Activated T-cell treated with anti-CD3 and anti-CD28 coated beads, Interleukin-2, amount 50 U/mL, for 1 hour (primary cell): ENCODE measurements around the gene MFSD12.
"Not testable (repeated sequence)": the region's sequence is repeated elsewhere in the genome, so short reads cannot be mapped to it uniquely, and the experiment has no call there.

ENCODE experiments used
- DNase-seq: peaks from one replicate; pipeline ENCODE4 v3.0.0-alpha.2; 2020

Gene MFSD12

GRCh38 chr19:3536429-3537100 lies 20.8 kb downstream of the MFSD12 start:
- DNase-seq = no peak

DNA sequence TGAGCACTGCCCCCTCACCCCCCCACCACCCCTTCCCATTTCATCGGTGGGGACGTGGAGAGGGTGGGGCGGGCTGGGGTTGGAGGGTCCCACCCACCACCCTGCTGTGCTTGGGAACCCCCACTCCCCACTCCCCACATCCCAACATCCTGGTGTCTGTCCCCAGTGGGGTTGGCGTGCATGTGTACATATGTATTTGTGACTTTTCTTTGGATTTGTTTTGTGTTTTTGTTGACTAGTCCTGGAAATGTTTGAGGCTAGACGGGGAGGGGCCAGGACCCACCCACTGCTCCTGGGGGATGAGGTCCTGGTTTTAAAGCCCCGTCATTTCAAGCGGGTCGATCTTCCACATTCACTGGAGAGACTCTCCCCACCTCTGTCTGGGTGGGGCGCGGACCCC lies 21.4 kb downstream of the MFSD12 start:
- no peak for DNase-seq

- no peak for DNase-seq
Observed at GRCh38 chr19:3535563-3535965, 21.8 kb downstream of the MFSD12 start.

GRCh38 chr19:3535235-3535535 lies 22.2 kb downstream of the MFSD12 start:
- no peak for DNase-seq

GRCh38 chr19:3534375-3535234 lies 22.8 kb downstream of the MFSD12 start:
- no peak for DNase-seq

DNA sequence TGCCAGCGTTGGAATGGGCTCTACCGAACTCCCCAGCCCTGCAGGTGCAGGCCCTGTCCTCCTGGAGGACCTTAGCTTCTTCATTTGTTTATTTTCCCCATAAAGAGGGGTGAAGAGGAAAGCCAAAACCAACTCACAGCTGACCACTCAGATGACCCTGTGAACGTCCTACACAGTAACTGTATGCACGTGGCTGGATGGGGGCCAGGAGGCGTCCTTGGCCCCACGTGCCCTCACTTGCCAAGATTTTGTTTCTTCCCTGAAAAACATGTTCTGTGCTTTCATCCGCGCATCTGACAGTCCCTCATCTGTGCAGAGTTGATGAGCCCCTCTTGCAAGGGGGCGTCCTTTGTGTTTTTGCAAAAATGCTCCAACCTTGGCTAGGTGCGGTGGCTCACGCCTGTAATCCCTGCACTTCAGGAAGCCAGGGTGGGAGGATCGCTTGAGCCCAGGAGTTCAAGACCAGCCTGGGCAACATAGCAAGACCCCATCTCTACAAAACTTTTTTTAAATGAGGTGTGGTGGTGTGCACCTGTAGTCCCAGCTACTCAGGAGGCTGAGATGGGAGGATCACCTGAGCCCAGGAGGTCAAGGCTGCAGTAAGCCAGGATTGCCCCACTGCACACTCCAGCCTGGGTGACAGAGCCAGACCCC lies 23.7 kb downstream of the MFSD12 start:
- no peak for DNase-seq

- DNase-seq = no peak
Observed at GRCh38 chr19:3533033-3533432, 24.4 kb downstream of the MFSD12 start.

DNA sequence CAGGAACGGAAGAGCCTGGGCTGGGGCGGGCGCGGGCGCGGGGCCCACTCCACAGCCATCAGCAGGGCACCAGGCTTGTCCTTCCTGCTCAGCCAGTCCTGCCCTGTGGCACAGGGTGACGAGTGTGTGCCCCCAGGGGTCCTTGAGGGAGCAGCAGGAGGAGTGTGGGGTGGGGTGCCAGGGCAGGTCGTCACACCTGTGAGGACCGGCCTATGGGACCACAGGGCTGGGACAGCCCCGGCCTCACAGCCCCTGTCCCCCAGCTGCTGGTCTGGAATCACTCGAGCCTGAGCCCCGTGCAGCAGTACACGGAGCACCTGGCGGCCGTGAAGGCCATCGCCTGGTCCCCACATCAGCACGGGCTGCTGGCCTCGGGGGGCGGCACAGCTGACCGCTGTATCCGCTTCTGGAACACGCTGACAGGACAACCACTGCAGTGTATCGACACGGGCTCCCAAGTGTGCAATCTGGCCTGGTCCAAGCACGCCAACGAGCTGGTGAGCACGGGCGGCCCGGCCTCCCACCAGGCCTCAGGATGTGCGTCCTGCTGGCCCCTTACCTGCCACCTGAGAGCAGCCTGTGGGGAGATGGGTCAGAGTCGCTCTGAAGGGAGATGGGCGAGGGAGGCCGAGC lies 25.1 kb downstream of the MFSD12 start:
- DNase-seq = no peak

DNA sequence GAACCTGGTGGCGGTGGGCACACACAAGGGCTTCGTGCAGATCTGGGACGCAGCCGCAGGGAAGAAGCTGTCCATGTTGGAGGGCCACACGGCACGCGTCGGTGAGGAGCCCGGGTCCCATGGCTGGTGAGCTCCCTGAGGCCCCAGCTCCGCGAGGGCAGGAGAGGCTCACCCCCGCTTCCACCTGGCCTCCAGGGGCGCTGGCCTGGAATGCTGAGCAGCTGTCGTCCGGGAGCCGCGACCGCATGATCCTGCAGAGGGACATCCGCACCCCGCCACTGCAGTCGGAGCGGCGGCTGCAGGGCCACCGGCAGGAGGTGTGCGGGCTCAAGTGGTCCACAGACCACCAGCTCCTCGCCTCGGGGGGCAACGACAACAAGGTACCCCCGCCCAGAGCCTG lies 25.7 kb downstream of the MFSD12 start:
- DNase-seq = no peak

DNA sequence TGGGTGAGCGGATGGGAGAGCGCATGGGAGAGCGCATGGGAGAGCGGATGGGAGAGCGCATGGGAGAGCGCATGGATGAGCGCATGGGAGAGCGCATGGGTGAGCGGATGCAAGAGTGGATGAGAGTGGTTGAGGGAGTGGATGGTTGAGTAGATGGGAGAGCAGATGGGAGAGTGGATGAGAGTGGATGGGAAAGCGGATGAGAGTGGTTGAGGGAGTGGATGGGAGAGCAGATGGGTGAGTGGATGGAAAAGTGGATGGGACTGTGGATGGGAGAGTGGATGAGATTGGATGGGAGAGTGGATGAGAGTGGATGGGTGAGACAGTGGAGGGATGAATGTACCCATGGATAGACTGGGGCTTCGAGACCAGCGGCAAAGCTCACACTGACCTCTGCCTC lies 27.0 kb downstream of the MFSD12 start:
- DNase-seq = no peak

GRCh38 chr19:3529299-3529698 lies 28.1 kb downstream of the MFSD12 start:
- DNase-seq = not testable (repeated sequence)

- DNase-seq = no peak
Observed at GRCh38 chr19:3528539-3529211, 28.7 kb downstream of the MFSD12 start.

GRCh38 chr19:3528080-3528479 lies 29.3 kb downstream of the MFSD12 start:
- DNase-seq = no peak

GRCh38 chr19:3527238-3527910 lies 30.0 kb downstream of the MFSD12 start:
- DNase-seq = no peak

DNA sequence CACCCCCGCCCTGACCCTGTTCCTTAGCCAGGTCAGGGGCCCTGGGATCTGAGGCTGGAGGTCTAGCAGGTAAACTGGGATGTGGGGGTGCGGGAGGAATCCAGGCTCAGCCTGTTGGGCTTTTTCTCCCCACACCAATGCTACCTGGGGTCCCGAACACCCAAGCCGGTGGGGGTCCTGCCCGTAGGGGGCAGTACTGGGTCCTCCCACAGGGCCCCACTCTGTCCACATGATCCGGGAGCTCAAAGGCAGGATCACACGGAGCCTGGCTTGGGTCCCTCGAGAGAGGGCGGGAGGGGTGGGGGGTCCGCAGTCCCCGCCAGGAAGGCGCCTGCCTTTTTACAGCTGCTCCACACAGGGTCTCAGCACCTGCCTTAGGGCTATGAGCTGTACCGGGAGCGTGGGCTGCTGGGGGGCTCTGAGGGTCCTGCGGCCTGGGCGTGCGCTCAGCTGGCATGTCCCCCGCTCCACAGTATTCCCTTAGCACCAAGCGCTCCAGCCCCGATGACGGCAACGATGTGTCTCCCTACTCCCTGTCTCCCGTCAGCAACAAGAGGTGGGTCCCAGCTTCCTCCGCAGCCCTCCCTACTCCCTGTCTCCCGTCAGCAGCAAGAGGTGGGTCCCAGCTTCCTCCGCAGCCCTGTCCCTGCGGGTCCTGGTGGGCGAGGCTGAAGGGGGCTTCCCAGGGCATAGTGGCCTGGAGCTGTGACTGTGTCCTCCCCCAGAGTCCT lies 30.7 kb downstream of the MFSD12 start:
- no peak for DNase-seq

GRCh38 chr19:3524904-3525451 lies 32.4 kb downstream of the MFSD12 start:
- no peak for DNase-seq

DNA sequence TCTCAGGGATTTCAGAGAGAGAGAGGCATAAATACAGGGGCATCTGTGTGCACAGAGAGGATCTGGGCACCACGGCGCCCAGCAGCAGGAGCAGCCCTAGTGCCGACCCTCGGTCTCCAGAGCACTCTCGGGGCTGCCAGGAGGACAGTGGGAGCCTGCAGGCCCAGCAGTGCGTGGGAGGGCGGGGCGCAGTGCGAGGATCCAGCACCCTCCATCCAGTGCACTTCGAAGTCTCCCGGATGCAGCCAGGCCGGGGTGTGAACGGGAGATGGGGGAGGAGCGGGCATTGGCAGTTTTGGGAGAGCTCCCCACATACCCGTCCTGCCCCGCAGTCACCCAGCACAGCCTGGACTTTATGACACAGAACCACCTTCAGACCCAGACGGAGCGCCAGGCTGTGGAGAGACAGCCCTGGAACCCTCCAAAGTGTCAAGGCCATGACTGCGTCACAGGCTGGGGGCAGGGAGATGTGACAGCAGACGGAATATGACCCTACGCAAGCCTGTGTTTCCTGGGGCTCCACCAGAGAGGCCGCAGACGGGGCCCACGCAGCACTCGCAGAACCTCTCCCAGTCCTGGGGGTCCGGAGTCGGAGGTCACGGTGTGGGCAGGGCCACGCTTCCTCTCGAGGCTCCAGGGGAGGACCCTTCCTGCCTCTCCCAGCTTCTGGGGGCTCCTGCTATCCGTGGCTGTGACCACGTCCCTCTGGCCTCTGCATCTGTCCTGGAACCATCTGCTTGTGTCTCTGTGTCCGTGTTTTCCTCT lies 33.1 kb downstream of the MFSD12 start:
- no peak for DNase-seq

DNA sequence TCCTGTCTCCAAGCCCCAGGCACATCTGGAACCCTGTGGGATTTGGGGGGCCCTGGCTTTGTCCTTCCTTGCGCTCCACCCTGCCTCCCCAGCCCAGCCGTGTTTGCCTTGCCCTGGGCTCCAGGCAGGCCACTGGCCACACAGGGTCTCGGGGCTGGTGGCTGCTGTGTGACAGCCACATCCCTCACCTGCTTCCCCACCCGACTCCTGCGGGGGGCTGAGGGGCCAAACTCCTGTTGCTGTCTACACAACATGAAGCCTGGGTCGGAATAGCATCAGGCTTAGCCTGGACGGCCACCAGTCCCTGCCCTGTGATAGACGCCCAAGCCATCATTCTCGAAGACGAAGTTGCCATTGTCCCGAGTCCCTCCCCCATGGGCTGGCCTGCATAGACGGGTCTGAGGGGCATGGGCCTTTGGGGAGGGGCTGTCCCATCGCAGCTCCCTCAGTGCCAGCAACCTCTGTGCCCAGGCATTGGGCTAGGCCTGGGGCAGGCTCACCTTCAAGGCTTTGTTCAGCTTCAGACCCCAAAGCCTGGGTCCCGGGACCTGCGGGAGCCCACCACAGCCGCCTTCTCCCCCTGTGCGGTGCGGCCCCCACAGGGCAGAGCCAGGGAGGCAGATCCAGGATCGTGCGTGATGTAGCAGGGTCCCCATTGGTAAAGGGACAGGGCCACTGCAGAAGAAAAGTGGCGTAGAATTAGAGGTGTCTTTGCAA lies 33.9 kb downstream of the MFSD12 start:
- no peak for DNase-seq

- no peak for DNase-seq
Observed at GRCh38 chr19:3522421-3523360, 34.7 kb downstream of the MFSD12 start.
